Heart left ventricle (tissue), 16 donors: ENCODE data around the gene LENG1. TPM values are rescaled to one million over a fixed set of nuclear protein-coding genes. Genes with fewer than 3 reads are reported as not detected.

Source experiments
- ATAC-seq, 4 donors: fragments of 200-7000 bp; cut with Tn5 transposase; one replicate each; pipeline ENCODE4 v1.9.1; 2020 to 2022; ENCODE audit warnings: moderate library complexity in 4 of 4, mild to moderate bottlenecking in 3 of 4, moderate number of reproducible peaks in 1 of 4
- DNase-seq, 5 donors: peaks; one replicate each; pipeline ENCODE4 v3.0.0-alpha.2; 2020
- H3K27ac ChIP-seq, 12 donors: fragments of 200-600 bp; sonication (generic) in 4 of 12; one replicate each; pipeline versions ENCODE4 v1.5.0 to v1.8.0; 2016 to 2022; ENCODE audit warnings: mild to moderate bottlenecking in 2 of 12
- H3K27me3 ChIP-seq, 9 donors: fragments of 200-600 bp; sonication (generic) in 2 of 9; one replicate each; pipeline versions ENCODE4 v1.5.1 to v1.8.0; 2016 to 2022; ENCODE audit warnings: mild to moderate bottlenecking in 3 of 9
- H3K36me3 ChIP-seq, 9 donors: fragments of 200-600 bp; sonication (generic) in 2 of 9; one replicate each; pipeline versions ENCODE4 v1.5.0 to v1.8.0; 2018 to 2022; ENCODE audit warnings: mild to moderate bottlenecking in 2 of 9
- H3K4me1 ChIP-seq, 12 donors: fragments of 200-600 bp; sonication (generic) in 4 of 12; one replicate each; pipeline versions ENCODE4 v1.5.0 to v1.8.0; 2016 to 2022; ENCODE audit warnings: mild to moderate bottlenecking in 3 of 12
- H3K4me3 ChIP-seq, 12 donors: fragments of 200-600 bp; sonication (generic) in 4 of 12; one replicate each; pipeline versions ENCODE4 v1.5.0 to v1.8.0; 2017 to 2022; ENCODE audit warnings: mild to moderate bottlenecking in 9 of 12, moderate library complexity in 4 of 12
- H3K9me3 ChIP-seq, 12 donors: fragments of 200-600 bp; sonication (generic) in 4 of 12; one replicate each; pipeline versions ENCODE4 v1.5.0 to v1.8.0; 2016 to 2022; ENCODE audit warnings: mild to moderate bottlenecking in 1 of 12
- CTCF ChIP-seq, 12 donors: fragments of 200-600 bp; sonication (generic) in 4 of 12; IDR thresholded peaks; one replicate each; pipeline versions ENCODE4 v1.5.0 to v1.8.0; 2018 to 2022; ENCODE audit warnings: antibody characterized with exemption in 12 of 12, mild to moderate bottlenecking in 5 of 12
- POLR2A ChIP-seq, 2 donors: fragments of 450-650 bp; IDR thresholded peaks; one replicate each; pipeline ENCODE4 v1.6.1; 2017; ENCODE audit warnings: antibody characterized with exemption in 2 of 2, mild to moderate bottlenecking in 2 of 2, moderate library complexity in 2 of 2
- WGBS, 4 donors: extraction: QIAGEN DNeasy Blood & Tissue Kit in 2 of 4; methylation state at CpG; one replicate each; pipeline versions ENCODE4 v1.1.5 to v1.1.7; 2013 to 2018; 5-methylcytosine and 5-hydroxymethylcytosine counted together
- intact Hi-C, 10 donors: fragments of 100-400 bp; cut with DNase I; formaldehyde crosslinking; loops; one replicate each; pipeline versions ENCODE4 v1.11.1 to v1.14.2; 2022
- polyA plus RNA-seq, 2 donors: library from polyadenylated mRNA; stranded (reverse); fragments of 200-250 nt; gene quantifications; one replicate each; pipeline ENCODE4 v1.2.3, GENCODE V29; 2013
- total RNA-seq, 9 donors: library from RNA; depleted of rRNA in 2 of 9; stranded (reverse); fragments of >200 nt in 2 of 9; fragmentation: NEBNext Ultra II Directional in 3 of 9; extraction: Animal tissue kit (Norgen Biotek cat#: 25700) in 3 of 9; gene quantifications; one replicate each; pipeline versions ENCODE4 v1.1.0 to v1.2.4, GENCODE V29; 2016 to 2023
- donor health status: ischemic (EF 13 %, LVEDD 7.1; RV severe dilation, severe dysfunction).
- donor health status: healthy with polysubstance abuse.
- donor health status: DM: no; HTN: yes; CAD: no.
- donor health status: DM: no; HTN: no; CAD: no.
- donor health status: ischemic (EF 25% LVEDD 6.9; RV normal size, moderate dysfunction).
- donor health status: ischemic (EF 25% LVEDD 5.7; RV mildly dilated, moderate dysfunction).
- donor health status: healthy.
- donor health status: DM: yes; HTN: yes; CAD: no.
- donor health status: ischemic (EF 35%, LVEDD 5.7; RV mildly dilated, moderate dysfunction).
- donor health status: nonischemic (EF 11% LVEDD 7.7; RV severe dilation, severe dysfunction).
- donor health status: DM: yes; HTN: yes; CAD: no.
- donor health status: PGD.
- donor health status: ischemic (EF 29% LVEDD 5.4; RV normal size, mild dysfunction).
- donor health status: nonischemic (EF 23%, LVEDD 6.1; RV moderate dilation, normal function).

Gene LENG1
- total and polyA plus RNA-seq, 11 donors = 5.4 to 18.6 (median 7.0) TPM

GRCh38 chr19:54152267-54152666 is 7.3 kb downstream of the LENG1 start:
- Histone ChIP-seq H3K27ac (no peak overlapping the region), H3K4me1 (peaks cover 0 to 11% (median 3%) of the 10 kb centered on the region in 12 donors), H3K36me3 (peaks cover 0 to 100% (median 100%) of the 10 kb centered on the region in 9 donors), H3K27me3 (no peaks in the 10 kb centered on the region), H3K4me3 (no peak overlapping the region), H3K9me3 (no peaks in the 10 kb centered on the region)
- TF ChIP-seq POLR2A (IDR thresholded peaks at IDR 0.05) (no peak), CTCF (IDR thresholded peaks at IDR 0.05) (no peak)
- no peak for DNase-seq
- no peak for ATAC-seq
- intact Hi-C loops = no loop called here
- 76 to 93% (median 89%) methylated on average over 7 to 12 of the region's 12 CpGs for WGBS, 4 donors

GRCh38 chr19:54151362-54152035 is 8.0 kb downstream of the LENG1 start:
- Histone ChIP-seq H3K4me3 (no peak overlapping the region), H3K4me1 (peaks cover 0 to 18% (median 6%) of the 10 kb centered on the region in 12 donors), H3K9me3 (no peaks in the 10 kb centered on the region), H3K27me3 (no peaks in the 10 kb centered on the region), H3K27ac (no peak overlapping the region), H3K36me3 (peaks cover 1 to 100% (median 100%) of the 10 kb centered on the region in 9 donors)
- WGBS, 4 donors = 82 to 89% (median 87%) methylated on average over 23 of the region's 23 CpGs
- intact Hi-C loops = no loop called here
- no peak for DNase-seq
- no peak for TF ChIP-seq POLR2A (IDR thresholded peaks at IDR 0.05)
- no peak for TF ChIP-seq CTCF (IDR thresholded peaks at IDR 0.05)
- no peak for ATAC-seq

- Histone ChIP-seq H3K4me1 (peaks cover 0 to 19% (median 1%) of the 10 kb centered on the region in 12 donors), H3K9me3 (no peaks in the 10 kb centered on the region), H3K27ac (no peak overlapping the region), H3K4me3 (no peak overlapping the region), H3K27me3 (no peaks in the 10 kb centered on the region), H3K36me3 (peaks cover 7 to 100% (median 100%) of the 10 kb centered on the region in 9 donors)
- TF ChIP-seq POLR2A (IDR thresholded peaks at IDR 0.05) (no peak), CTCF (IDR thresholded peaks at IDR 0.05) (no peak)
- 79 to 83% (median 82%) methylated on average over 12 of the region's 12 CpGs for WGBS, 4 donors
- DNase-seq = no peak
- ATAC-seq = no peak
- intact Hi-C loops = no loop called here
Observed at GRCh38 chr19:54149021-54149812, 10.3 kb downstream of the LENG1 start.

GRCh38 chr19:54148158-54148557 is 11.4 kb downstream of the LENG1 start:
- H3K4me1 ChIP-seq = peaks cover 0 to 19% (median 0%) of the 10 kb centered on the region in 12 donors
- intact Hi-C loops = no loop called here
- H3K36me3 ChIP-seq = peaks cover 7 to 100% (median 100%) of the 10 kb centered on the region in 9 donors
- no peak overlapping the region for H3K4me3 ChIP-seq
- DNase-seq = no peak
- 61 to 82% (median 78%) methylated on average over 9 to 19 of the region's 19 CpGs for WGBS, 4 donors
- H3K27me3 ChIP-seq = no peaks in the 10 kb centered on the region
- TF ChIP-seq CTCF (IDR thresholded peaks at IDR 0.05) (no peak), POLR2A (IDR thresholded peaks at IDR 0.05) (no peak)
- peak in 2 of 4 donors; percentile 4 to 28 for ATAC-seq
- no peaks in the 10 kb centered on the region for H3K9me3 ChIP-seq
- H3K27ac ChIP-seq = peak overlapping the region in 8 of 12 donors; percentile 12 to 42 (median 34)
